Activated CD8-positive, alpha-beta memory T cell treated with anti-CD3 and anti-CD28 coated beads, Interleukin-2, amount 50 U/mL, for 48 hours (primary cell): ENCODE data around the gene RIPK3.
"Not testable (repeated sequence)": the region's sequence is repeated elsewhere in the genome, so short reads cannot be mapped to it uniquely, and the experiment has no call there.

Source experiments
- DNase-seq: peaks from one replicate; pipeline ENCODE4 v3.0.0-alpha.2; 2020

The RIPK3 gene

DNA sequence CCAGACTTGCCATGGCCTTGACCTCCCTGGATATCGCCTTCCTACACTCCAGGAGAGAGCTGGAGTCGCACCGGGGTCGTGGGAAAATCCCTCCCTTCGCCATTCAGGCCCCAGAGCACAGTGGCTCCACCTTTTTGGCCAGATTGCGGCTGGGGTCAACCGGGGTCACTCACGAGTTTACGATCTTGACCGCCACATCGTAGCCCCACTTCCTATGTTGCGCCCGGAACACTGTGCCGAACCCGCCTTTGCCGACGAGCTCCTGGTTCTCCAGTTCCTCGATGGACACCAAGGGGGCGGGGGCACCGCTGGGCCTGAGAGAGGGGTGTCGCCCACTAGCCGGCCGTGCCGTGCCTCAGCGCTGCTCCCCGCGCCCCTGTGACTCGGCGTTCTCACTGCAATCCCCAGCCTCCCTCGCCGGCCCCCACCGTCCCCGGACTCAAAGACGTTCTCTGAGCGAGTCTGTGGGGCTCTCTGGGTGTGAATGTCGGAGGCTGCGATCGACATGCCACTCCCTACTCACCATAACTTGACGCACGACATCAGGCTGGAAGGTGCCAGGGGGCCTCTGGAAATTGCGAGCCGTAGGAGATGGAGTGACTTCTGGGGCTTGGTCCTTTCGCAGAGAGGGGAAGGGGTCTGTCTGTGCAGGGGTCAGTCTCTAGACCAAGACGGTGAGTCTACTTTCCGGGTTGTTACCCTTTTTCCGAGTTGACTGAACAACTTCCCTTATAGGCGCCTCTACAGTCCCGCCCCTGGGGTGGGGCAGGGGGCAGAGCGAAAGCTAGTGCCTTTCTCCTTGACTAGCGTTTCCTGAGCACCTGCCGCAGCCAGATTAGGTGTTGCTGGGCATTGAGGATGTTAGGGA, at the start of gene RIPK3:
Gene RIPK3, minus strand, starts transcription at position 708 of the 868 bp plus-strand sequence. Its CDS starts 165 bp downstream, at position 543.
- DNase-seq: peak; percentile 79

- DNase-seq: no peak
Measured at GRCh38 chr14:24389226-24389848, 49.5 kb upstream of the RIPK3 start.

DNA sequence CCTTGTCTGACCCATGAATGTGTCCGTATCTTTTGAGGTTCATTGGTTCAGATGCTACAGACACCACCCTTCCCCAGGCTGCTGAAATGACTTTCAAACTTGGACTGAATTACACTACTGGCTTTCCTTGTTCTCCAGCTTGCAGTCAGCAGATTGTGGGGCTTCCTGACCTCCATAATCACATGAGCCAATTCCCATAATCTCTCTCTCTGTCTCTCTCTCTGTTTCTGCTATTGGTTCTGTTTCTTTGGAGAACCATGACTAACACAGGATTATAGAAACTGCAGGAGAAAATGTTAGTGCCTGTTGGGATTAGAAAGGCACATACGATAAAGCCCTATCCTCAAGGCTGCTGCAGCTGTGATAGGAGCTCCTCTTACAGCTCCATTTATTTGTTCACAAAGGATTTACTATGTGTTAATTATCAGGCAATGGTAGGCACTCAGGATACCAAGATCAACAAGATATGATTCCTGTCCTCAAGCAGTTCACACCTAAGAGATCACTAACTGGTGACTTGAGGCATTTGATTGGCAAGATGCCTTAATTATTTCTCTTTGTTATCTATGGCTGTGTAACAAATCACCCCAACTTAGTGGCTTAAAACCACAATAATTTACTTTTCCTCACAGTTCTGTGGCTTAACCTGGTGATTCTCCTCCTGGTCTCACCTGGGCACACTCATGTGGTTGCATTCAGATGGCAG, 48.8 kb upstream of the RIPK3 start:
- DNase-seq: no peak

GRCh38 chr14:24387579-24387978, 47.8 kb upstream of the RIPK3 start:
- DNase-seq: not testable (repeated sequence)

- no peak for DNase-seq
Measured at GRCh38 chr14:24387009-24387345, 47.2 kb upstream of the RIPK3 start.

DNA sequence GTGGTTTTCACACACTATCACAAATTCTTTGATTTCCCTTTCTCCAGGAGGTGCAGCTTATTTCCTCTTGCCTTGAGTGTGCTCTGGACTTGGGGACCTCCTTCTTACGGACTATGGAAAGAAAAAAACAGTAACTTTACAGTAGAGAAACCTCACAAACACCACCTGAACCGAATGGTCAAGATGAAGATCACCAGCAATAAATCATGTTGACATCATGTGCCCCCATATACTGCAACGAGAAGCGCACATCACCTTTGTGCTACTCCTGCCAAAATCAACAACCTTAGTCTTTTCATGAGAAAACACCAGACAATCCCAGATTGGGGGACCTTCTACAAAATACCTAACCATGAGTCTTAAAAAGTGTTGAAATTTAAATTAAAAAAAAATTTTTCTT, 45.7 kb upstream of the RIPK3 start:
- no peak for DNase-seq

GRCh38 chr14:24384169-24384568, 44.4 kb upstream of the RIPK3 start:
- no peak for DNase-seq

GRCh38 chr14:24382064-24382371, 42.2 kb upstream of the RIPK3 start:
- no peak for DNase-seq

- DNase-seq: no peak
Measured at GRCh38 chr14:24381363-24382063, 41.7 kb upstream of the RIPK3 start.

- DNase-seq: no peak
Measured at GRCh38 chr14:24379907-24380730, 40.3 kb upstream of the RIPK3 start.

GRCh38 chr14:24378981-24379906, 39.5 kb upstream of the RIPK3 start:
- DNase-seq: no peak

GRCh38 chr14:24378327-24378726, 38.5 kb upstream of the RIPK3 start:
- DNase-seq: no peak

DNA sequence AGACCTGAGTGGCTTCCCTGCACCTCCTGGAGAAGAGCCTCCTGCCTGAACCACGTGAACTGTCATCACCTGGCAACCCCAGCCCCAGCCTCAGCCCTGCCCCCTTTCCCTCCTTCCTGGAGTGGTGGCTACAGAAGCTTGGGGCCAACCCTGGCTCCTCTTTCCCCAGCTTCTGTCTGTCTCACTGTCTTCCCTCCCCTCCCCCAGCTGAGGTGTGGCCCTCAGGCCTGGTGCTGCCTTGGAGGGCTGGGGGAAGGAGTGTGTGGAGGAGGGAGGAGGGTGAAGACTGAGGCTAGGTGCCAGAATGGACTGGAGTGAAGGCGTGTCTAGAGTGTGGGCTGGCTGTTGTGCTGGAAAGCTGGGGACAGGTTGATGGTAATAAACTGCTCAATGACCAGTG, 37.9 kb upstream of the RIPK3 start:
- no peak for DNase-seq

GRCh38 chr14:24377126-24377525, 37.3 kb upstream of the RIPK3 start:
- DNase-seq: no peak

- DNase-seq: no peak
Measured at GRCh38 chr14:24376448-24377070, 36.8 kb upstream of the RIPK3 start.

DNA sequence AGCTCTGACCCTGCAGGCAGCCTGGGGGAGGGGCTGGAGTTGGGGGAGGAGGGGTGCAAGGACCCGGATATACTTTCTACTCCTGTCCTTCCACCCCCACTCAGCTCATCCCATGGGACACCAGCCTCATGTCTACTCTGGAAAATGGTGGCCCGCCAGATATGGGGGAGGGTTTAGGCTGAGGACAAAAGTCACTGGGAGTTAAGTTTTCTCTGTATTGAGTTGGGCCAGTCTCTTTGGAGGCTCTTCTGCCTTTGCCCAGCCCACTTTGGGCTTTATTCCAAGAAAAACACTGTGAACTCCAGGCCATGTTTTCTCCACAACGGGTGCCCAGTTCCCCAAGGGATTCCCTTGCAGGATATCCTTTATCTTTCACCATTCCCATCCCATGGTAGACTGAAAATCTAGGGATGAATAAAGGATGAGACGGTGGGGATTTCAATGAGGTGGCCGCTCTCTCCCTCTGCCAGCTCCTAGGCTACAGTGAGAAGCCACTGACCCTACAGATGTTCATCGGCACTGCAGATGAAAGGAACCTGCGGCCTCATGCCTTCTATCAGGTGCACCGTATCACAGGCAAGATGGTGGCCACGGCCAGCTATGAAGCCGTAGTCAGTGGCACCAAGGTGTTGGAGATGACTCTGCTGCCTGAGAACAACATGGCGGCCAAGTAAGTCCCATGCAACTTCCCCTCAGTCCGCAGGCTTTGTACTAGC, 33.1 kb upstream of the RIPK3 start:
- DNase-seq: no peak

GRCh38 chr14:24371605-24372004, 31.8 kb upstream of the RIPK3 start:
- DNase-seq: not testable (repeated sequence)

GRCh38 chr14:24370748-24371147, 31.0 kb upstream of the RIPK3 start:
- no peak for DNase-seq

- DNase-seq: no peak
Measured at GRCh38 chr14:24369907-24370687, 30.3 kb upstream of the RIPK3 start.
